Type B pancreatic cell (in vitro differentiated cells): Measurements from ENCODE around the gene ACKR3. TPM values are rescaled to one million over a fixed set of nuclear protein-coding genes. Genes with fewer than 3 reads are reported as not detected.

Source experiments
- DNase-seq: peaks from one replicate; pipeline ENCODE4 v3.0.0; 2021; ENCODE audit warnings: mixed read lengths; ENCODE audit not compliant: unreplicated experiment; ENCODE audit errors: extremely low spot score
- H3K27ac Mint-ChIP-seq: 2 replicates; pipeline ENCODE4 v1.8.0; 2021; ENCODE audit warnings: mild to moderate bottlenecking, mixed read lengths
- H3K27me3 Mint-ChIP-seq: 2 replicates; pipeline ENCODE4 v1.8.0; 2021; ENCODE audit warnings: mixed read lengths
- H3K36me3 Mint-ChIP-seq: 2 replicates; pipeline ENCODE4 v1.8.0; 2021; ENCODE audit warnings: mixed read lengths
- H3K4me1 Mint-ChIP-seq: one replicate; pipeline ENCODE4 v1.8.0; 2021; ENCODE audit warnings: mixed read lengths; ENCODE audit not compliant: unreplicated experiment
- H3K4me3 Mint-ChIP-seq: 2 replicates; pipeline ENCODE4 v1.8.0; 2021; ENCODE audit warnings: mild to moderate bottlenecking, mixed read lengths
- H3K9me3 Mint-ChIP-seq: 2 replicates; pipeline ENCODE4 v1.8.0; 2021; ENCODE audit warnings: mixed read lengths
- total RNA-seq: library from RNA; stranded (reverse); gene quantifications from 2 replicates; pipeline ENCODE4 v1.2.1, GENCODE V29; 2021; ENCODE audit warnings: low replicate concordance
- TF ChIP-seq, protein P1 (sequence below): fragments of 200-600 bp; sonication (generic); conservative IDR thresholded peaks from 2 replicates; pipeline ENCODE4 v1.5.0; 2021; ENCODE audit warnings: antibody characterized with exemption, mild to moderate bottlenecking

ACKR3 gene
- total RNA-seq, 1 donor from 2014 or later, result 44.6 TPM

- DNase-seq, result no peak
- peaks cover 29% of the 10 kb centered on the region for H3K27me3 Mint-ChIP-seq
- peaks cover 3% of the 10 kb centered on the region for H3K36me3 Mint-ChIP-seq
- H3K4me3 Mint-ChIP-seq, result no peak overlapping the region
- no peak overlapping the region for H3K27ac Mint-ChIP-seq
- H3K9me3 Mint-ChIP-seq, result no peaks in the 10 kb centered on the region
- peaks cover 12% of the 10 kb centered on the region for H3K4me1 Mint-ChIP-seq
- TF ChIP-seq, protein P1, sequence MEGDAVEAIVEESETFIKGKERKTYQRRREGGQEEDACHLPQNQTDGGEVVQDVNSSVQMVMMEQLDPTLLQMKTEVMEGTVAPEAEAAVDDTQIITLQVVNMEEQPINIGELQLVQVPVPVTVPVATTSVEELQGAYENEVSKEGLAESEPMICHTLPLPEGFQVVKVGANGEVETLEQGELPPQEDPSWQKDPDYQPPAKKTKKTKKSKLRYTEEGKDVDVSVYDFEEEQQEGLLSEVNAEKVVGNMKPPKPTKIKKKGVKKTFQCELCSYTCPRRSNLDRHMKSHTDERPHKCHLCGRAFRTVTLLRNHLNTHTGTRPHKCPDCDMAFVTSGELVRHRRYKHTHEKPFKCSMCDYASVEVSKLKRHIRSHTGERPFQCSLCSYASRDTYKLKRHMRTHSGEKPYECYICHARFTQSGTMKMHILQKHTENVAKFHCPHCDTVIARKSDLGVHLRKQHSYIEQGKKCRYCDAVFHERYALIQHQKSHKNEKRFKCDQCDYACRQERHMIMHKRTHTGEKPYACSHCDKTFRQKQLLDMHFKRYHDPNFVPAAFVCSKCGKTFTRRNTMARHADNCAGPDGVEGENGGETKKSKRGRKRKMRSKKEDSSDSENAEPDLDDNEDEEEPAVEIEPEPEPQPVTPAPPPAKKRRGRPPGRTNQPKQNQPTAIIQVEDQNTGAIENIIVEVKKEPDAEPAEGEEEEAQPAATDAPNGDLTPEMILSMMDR, result no peak
Observed at GRCh38 chr2:236565212-236565611, 4.4 kb upstream of the ACKR3 start.

DNA sequence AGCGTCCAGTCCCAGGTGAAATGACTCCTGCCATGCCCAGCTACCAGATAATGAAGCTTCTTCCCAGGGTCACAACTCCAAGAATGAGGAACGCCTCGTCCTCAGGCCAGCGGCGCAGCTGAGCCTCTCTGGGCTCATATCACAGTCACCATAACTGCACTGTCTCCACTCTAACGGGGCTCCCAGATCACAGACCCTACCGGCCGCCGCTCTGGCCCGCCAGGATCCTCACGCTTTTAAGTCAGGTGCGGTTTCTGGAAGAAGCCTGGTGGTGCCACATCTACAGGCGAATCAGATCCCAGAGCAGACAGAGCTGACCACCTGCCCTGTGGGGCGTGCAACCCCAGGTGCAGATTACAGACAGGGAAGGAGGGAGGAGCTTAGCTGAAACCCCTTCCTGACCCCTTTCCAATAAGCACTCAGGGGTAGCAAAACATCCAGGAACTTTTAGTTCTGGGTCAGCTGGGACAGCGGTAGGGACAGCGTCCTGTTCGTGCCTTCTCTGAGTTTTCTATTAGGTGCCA lies 3.7 kb upstream of the ACKR3 start:
- TF ChIP-seq, protein P1, result no peak
- H3K9me3 Mint-ChIP-seq, result no peaks in the 10 kb centered on the region
- H3K4me1 Mint-ChIP-seq, result peaks cover 12% of the 10 kb centered on the region
- peaks cover 3% of the 10 kb centered on the region for H3K36me3 Mint-ChIP-seq
- DNase-seq, result no peak
- peak overlapping the region; percentile 47 for H3K27ac Mint-ChIP-seq
- peaks cover 29% of the 10 kb centered on the region for H3K27me3 Mint-ChIP-seq
- H3K4me3 Mint-ChIP-seq, result no peak overlapping the region

DNA sequence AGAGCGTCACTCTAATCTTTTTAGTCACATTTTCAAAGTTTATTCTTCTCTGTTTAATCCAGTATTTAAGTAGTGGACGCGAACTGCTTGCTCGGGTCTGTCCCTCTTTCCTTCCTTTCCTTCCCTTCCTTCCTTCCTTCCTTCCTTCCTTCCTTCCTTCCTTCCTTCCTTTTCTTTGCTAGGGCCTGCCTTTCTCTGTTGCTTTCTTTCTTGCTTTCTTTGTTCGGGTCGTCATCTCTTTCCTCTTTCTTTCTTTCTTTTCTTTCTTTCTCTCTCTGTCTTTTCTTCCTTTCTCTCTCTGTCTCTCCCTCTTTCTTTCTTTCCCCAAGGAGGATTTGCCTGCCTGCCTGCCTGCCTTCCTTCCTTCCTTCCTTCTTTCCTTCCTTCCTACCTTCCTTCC lies 3.0 kb upstream of the ACKR3 start:
- Mint-ChIP-seq H3K27me3 (peaks cover 29% of the 10 kb centered on the region), H3K27ac (peak overlapping the region; percentile 47), H3K4me1 (peaks cover 19% of the 10 kb centered on the region), H3K4me3 (peak overlapping the region; percentile 58), H3K9me3 (no peaks in the 10 kb centered on the region), H3K36me3 (peaks cover 3% of the 10 kb centered on the region)
- no peak for DNase-seq
- TF ChIP-seq, protein P1, result no peak

- peaks cover 33% of the 10 kb centered on the region for H3K27me3 Mint-ChIP-seq
- no peak for DNase-seq
Observed at GRCh38 chr2:236568068-236568921, 1.3 kb upstream of the ACKR3 start.

DNA sequence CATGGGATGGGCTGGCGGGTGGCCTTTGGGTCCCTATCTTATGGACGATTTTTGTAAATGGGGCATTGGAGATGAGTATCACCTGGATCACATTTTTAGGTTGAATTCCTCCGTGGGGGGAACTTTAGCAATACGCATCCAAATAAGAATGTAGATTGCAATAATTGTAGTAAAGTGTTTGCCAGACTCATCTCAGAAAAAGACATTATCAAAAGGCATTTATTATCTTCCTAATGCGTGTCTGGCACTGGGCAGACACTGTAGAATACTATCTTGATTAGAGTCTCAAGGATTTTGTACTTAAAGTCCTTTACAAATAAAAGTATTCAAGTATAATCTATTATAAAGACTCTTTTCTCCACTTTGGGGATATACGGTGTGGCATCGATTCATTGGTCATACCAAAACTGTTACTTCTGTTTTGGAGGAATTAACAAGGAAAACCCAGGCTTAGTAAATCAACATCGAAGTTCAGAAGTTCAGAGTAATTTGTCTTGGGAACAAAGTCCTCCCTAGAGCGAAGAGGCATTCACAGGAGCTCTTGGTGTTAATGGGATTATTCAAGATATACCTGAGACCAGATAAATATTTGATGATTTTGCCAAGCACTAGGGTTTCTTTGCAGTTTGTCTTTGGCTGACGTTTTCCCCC lies 578 bp upstream of the ACKR3 start:
- Mint-ChIP-seq H3K27me3 (peaks cover 33% of the 10 kb centered on the region), H3K36me3 (peaks cover 4% of the 10 kb centered on the region), H3K27ac (peak overlapping the region; percentile 85), H3K4me1 (peaks cover 38% of the 10 kb centered on the region), H3K4me3 (peak overlapping the region; percentile 92), H3K9me3 (no peaks in the 10 kb centered on the region)
- no peak for DNase-seq
- TF ChIP-seq, protein P1, result no peak

More at GRCh38 chr2:236568068-236568921, 1.3 kb upstream of the ACKR3 start:
- TF ChIP-seq, protein P1, result peak; percentile 26
- H3K36me3 Mint-ChIP-seq, result peaks cover 4% of the 10 kb centered on the region
- H3K9me3 Mint-ChIP-seq, result no peaks in the 10 kb centered on the region
- H3K4me3 Mint-ChIP-seq, result peak overlapping the region; percentile 92
- H3K4me1 Mint-ChIP-seq, result peaks cover 32% of the 10 kb centered on the region
- H3K27ac Mint-ChIP-seq, result peak overlapping the region; percentile 78
